K562 (cell line): ENCODE data around the gene TASP1. TPM values are rescaled to one million over a fixed set of nuclear protein-coding genes. Genes with fewer than 3 reads are reported as not detected.

ENCODE experiments used
- ATAC-seq: fragments of 200-7000 bp; cut with Tn5 transposase; 3 replicates; pipeline ENCODE4 v1.9.1; 2020; ENCODE audit warnings: moderate library complexity
- BruUV-seq: library from RNA; stranded (reverse); fragments of 400-500 nt; replicated peaks from 2 replicates; lab custom pipeline; 2021; lab: Mats Ljungman, UMichigan
- CTCF ChIA-PET: fragments of 300-600 bp; formaldehyde crosslinking; extraction: SDS; loops from one replicate; lab custom pipeline; 2021; ENCODE audit warnings: low intra/inter-chr PET ratio; lab: Yijun Ruan, JAX
- POLR2A ChIA-PET: fragments of 300-600, 350-650 bp; sonication (Branson Sonifier 250); formaldehyde crosslinking; extraction: SDS; loops from one replicate; lab custom pipeline; 2021; ENCODE audit warnings: antibody characterized with exemption, inconsistent platforms; lab: Yijun Ruan, JAX
- DNase-seq, 4 experiments: peaks; one replicate each; pipeline versions ENCODE4 v3.0.0 to v3.0.0-alpha.2; 2011 to 2018; ENCODE audit warnings: low spot score in 3 of 4, mixed read lengths in 3 of 4; ENCODE audit errors: extremely low read depth in 1 of 4
- FAIRE-seq: peaks from 2 replicates; lab custom pipeline; 2011; peaks lifted over from hg19 to GRCh38; lab: Jason Lieb, UNC
- H2AFZ ChIP-seq: 2 replicates; pipeline ENCODE4 v1.6.0; 2011; ENCODE audit warnings: low read depth, low read length, control low read depth, inconsistent platforms
- H3K27ac ChIP-seq: fragments of 200-600 bp; 3 replicates; pipeline ENCODE4 v1.8.0; 2011; ENCODE audit warnings: low read depth, mild to moderate bottlenecking, control low read depth, inconsistent platforms, low read length, moderate library complexity, mixed read lengths; ENCODE audit errors: extremely low read depth
- H3K27me3 ChIP-seq, 2 experiments: fragments of 300-600 bp in 1 of 2; 2 replicates in 1 of 2; 3 replicates in 1 of 2; pipeline versions ENCODE4 v1.6.0 to v1.8.0; 2011; ENCODE audit warnings: inconsistent platforms in 2 of 2, low read length in 2 of 2, mild to moderate bottlenecking in 1 of 2, mixed read lengths in 1 of 2, moderate library complexity in 1 of 2; ENCODE audit not compliant: control insufficient read depth in 2 of 2, insufficient read depth in 2 of 2
- H3K36me3 ChIP-seq: fragments of 300-600 bp; 3 replicates; pipeline ENCODE4 v1.8.0; 2011; ENCODE audit warnings: mild to moderate bottlenecking, low read length, inconsistent platforms; ENCODE audit not compliant: control insufficient read depth, insufficient read depth
- H3K4me1 ChIP-seq, 2 experiments: fragments of 200-600 bp in 1 of 2; replicated peaks in 1 of 2; 2 replicates in 1 of 2; 3 replicates in 1 of 2; pipeline versions ENCODE4 v1.5.1 to v1.8.0; 2011; ENCODE audit warnings: inconsistent platforms in 2 of 2, low read length in 2 of 2, mild to moderate bottlenecking in 1 of 2, mixed read lengths in 1 of 2, moderate library complexity in 1 of 2; ENCODE audit not compliant: control insufficient read depth in 2 of 2, insufficient read depth in 2 of 2
- H3K4me2 ChIP-seq: 2 replicates; pipeline ENCODE4 v1.6.1; 2011; ENCODE audit warnings: low read length, control low read depth, inconsistent platforms, mixed read lengths; ENCODE audit not compliant: insufficient read depth
- H3K4me3 ChIP-seq: fragments of 200-600 bp; sonication (generic), shearing (Covaris generic); 2 replicates; pipeline ENCODE4 v1.5.1; 2016; ENCODE audit warnings: control low read depth, inconsistent platforms
- H3K79me2 ChIP-seq: fragments of 200-600 bp; 3 replicates; pipeline ENCODE4 v1.8.0; 2011; ENCODE audit warnings: low read length, inconsistent platforms; ENCODE audit not compliant: control insufficient read depth, insufficient read depth
- H3K9ac ChIP-seq, 2 experiments: 2 replicates each; pipeline versions ENCODE4 v1.6.0 to v1.6.1; 2011; ENCODE audit warnings: low read depth in 2 of 2, low read length in 2 of 2, control low read depth in 1 of 2, inconsistent platforms in 1 of 2, mild to moderate bottlenecking in 1 of 2, mixed read lengths in 1 of 2; ENCODE audit not compliant: insufficient read depth in 1 of 2
- H3K9me1 ChIP-seq: one replicate; pipeline ENCODE4 v1.6.0; 2011; ENCODE audit warnings: inconsistent platforms, mild to moderate bottlenecking, low read length, moderate library complexity; ENCODE audit not compliant: control insufficient read depth, insufficient read depth
- H3K9me3 ChIP-seq: replicated peaks from 2 replicates; pipeline ENCODE4 v1.5.1; 2011; ENCODE audit warnings: low read depth, low read length, inconsistent platforms; ENCODE audit not compliant: control insufficient read depth, insufficient read depth
- H4K20me1 ChIP-seq: replicated peaks from 2 replicates; pipeline ENCODE4 v1.6.1; 2011; ENCODE audit warnings: low read length, inconsistent platforms, mixed read lengths; ENCODE audit not compliant: control insufficient read depth, insufficient read depth
- BRF1 ChIP-seq: IDR thresholded peaks from 3 replicates; pipeline ENCODE4 v1.6.1; 2011; ENCODE audit warnings: borderline replicate concordance, mild to moderate bottlenecking; ENCODE audit not compliant: insufficient read length; ENCODE audit errors: extremely low read depth
- CTCF ChIP-seq, 3 experiments: IDR thresholded peaks in 2 of 3; conservative IDR thresholded peaks in 1 of 3; 2 replicates each; pipeline ENCODE4 v1.5.1; 2011 to 2012; ENCODE audit warnings: low read length in 3 of 3, mild to moderate bottlenecking in 3 of 3, control low read depth in 2 of 3, improper control_type of control experiment in 1 of 3, inconsistent platforms in 1 of 3, low read depth in 1 of 3, mixed read lengths in 1 of 3, moderate library complexity in 1 of 3; ENCODE audit not compliant: insufficient read depth in 2 of 3
- HES1 ChIP-seq: fragments of 450-650 bp; IDR thresholded peaks from 2 replicates; pipeline ENCODE4 v1.6.1; 2016; ENCODE audit warnings: low read depth, mild to moderate bottlenecking, moderate library complexity
- NFATC3 ChIP-seq: fragments of 450-650 bp; IDR thresholded peaks from 2 replicates; pipeline ENCODE4 v1.6.1; 2017; ENCODE audit warnings: mild to moderate bottlenecking
- NFIX ChIP-seq: fragments of 250-450 bp; sonication (Bioruptor Pico); IDR thresholded peaks from 2 replicates; pipeline ENCODE4 v1.4.0; 2020; ENCODE audit warnings: low read depth, mild to moderate bottlenecking, moderate library complexity
- RAD21 ChIP-seq, 2 experiments: fragments of 250-450 bp in 1 of 2; fragments of 450-650 bp in 1 of 2; sonication (Bioruptor Pico) in 1 of 2; formaldehyde crosslinking in 1 of 2; IDR thresholded peaks in 1 of 2; conservative IDR thresholded peaks in 1 of 2; 2 replicates each; pipeline versions ENCODE4 v1.4.0 to v1.8.0; 2020 to 2022; ENCODE audit warnings: mild to moderate bottlenecking in 2 of 2, moderate library complexity in 1 of 2
- ZNF311 ChIP-seq: fragments of 250-450 bp; sonication (Bioruptor Pico); IDR thresholded peaks from 2 replicates; pipeline ENCODE4 v1.4.0; 2020; ENCODE audit warnings: mild to moderate bottlenecking, moderate library complexity
- ZNF384 ChIP-seq: IDR thresholded peaks from 2 replicates; pipeline ENCODE4 v1.6.1; 2012; ENCODE audit warnings: low read depth, low read length, improper control_type of control experiment
- WGBS: fragments of 100-300 bp; shearing (Covaris generic); methylation state at CpG from one replicate; pipeline ENCODE4 v1.1.6; 2016; ENCODE audit warnings: low coverage, mixed read lengths; ENCODE audit not compliant: insufficient coverage; ENCODE audit errors: missing lambda C conversion rate; 5-methylcytosine and 5-hydroxymethylcytosine counted together
- in situ Hi-C: fragments of 300-500 bp; cut with MboI; formaldehyde crosslinking; loops from 4 replicates; pipeline ENCODE4 v1.15.0; 2018; ENCODE audit warnings: inconsistent platforms, mixed read lengths
- intact Hi-C: fragments of 100-400 bp; cut with micrococcal nuclease; formaldehyde crosslinking; loops from 2 replicates; pipeline ENCODE4 v1.14.2; 2022
- polyA plus RNA-seq, 8 experiments: library from polyadenylated mRNA; depleted of rRNA in 4 of 8; stranded (reverse) in 5 of 8; unstranded in 3 of 8; fragments of >200 nt; fragmentation: Nextera tagmentation in 2 of 8; fragmentation: Illumina TruSeq in 1 of 8; extraction: Ambion mirVana in 2 of 8; extraction: Trizol in 1 of 8; gene quantifications; 2 replicates each; pipeline versions ENCODE4 v1.2.1 to v1.2.3, GENCODE V29; 2011 to 2014; ENCODE audit warnings: inconsistent platforms in 1 of 8, missing spikeins in 1 of 8
- total RNA-seq, 7 experiments: library from RNA; depleted of rRNA in 6 of 7; stranded (reverse); fragments of >200 nt in 6 of 7; fragmentation: Illumina TruSeq in 2 of 7; extraction: Trizol in 2 of 7; gene quantifications; 2 replicates each; pipeline versions ENCODE4 v1.2.1 to v1.2.3, GENCODE V29; 2011 to 2021; ENCODE audit warnings: low replicate concordance in 1 of 7

The TASP1 gene
- total and polyA plus RNA-seq, 9 of the 15 experiments (the other 6 are each of a cell fraction or from before 2014, with no cell fraction given), result 3.7 to 10.6 (median 6.4) TPM

- POLR2A ChIA-PET, result no interaction called here
- Histone ChIP-seq H3K4me1 (no peaks in the 10 kb centered on the region), H2AFZ (no peak overlapping the region), H4K20me1 (no peaks in the 10 kb centered on the region), H3K9me1 (no peaks in the 10 kb centered on the region), H3K9ac (no peak overlapping the region), H3K4me3 (no peak overlapping the region), H3K9me3 (no peaks in the 10 kb centered on the region), H3K36me3 (peaks cover 5% of the 10 kb centered on the region; the same call in 1 of the 3 replicates), H3K79me2 (no peaks in the 10 kb centered on the region), H3K4me2 (no peak overlapping the region), H3K27me3 (no peaks in the 10 kb centered on the region), H3K27ac (no peak overlapping the region)
- ATAC-seq (peak; percentile 77), FAIRE-seq (no peak), DNase-seq (peak; percentile 8 to 16 (median 10))
- intact Hi-C loops (loop anchor here (10.0 kb wide), 1 partner anchor 95 kb away; no protein-coding TSS in a partner anchor), in situ Hi-C loops (no loop called here)
- BruUV-seq, result no TSS peak
- CTCF ChIA-PET, result interaction anchor here (0.8 kb wide), 1 partner anchor 179 kb away, joined by 3 read pairs; no protein-coding TSS in a partner anchor
- no peak for TF ChIP-seq ZNF311 (CRISPR knock-in tag)
- no peak for TF ChIP-seq BRF1
- no peak for TF ChIP-seq NFATC3
- TF ChIP-seq NFIX (CRISPR knock-in tag), result no peak
- TF ChIP-seq HES1, result no peak
- TF ChIP-seq RAD21 (CRISPR knock-in tag; conservative IDR thresholded peaks at IDR 0.05 in 1 of 2, IDR thresholded peaks at IDR 0.05 in 1 of 2), result peak in 1 of 2 experiments; percentile 20; a peak in 2 of 4 replicates
- TF ChIP-seq ZNF384, result no peak
- peak; percentile 28 to 48 (median 37); a peak in 3 of 6 replicates for TF ChIP-seq CTCF (IDR thresholded peaks at IDR 0.05 in 2 of 3, conservative IDR thresholded peaks at IDR 0.05 in 1 of 3; ENCODE audit: insufficient read depth in 2 of 3, low read depth in 1 of 3, low read length in 3 of 3)
- WGBS, result 72% methylated on average over 2 of the region's 2 CpGs
Measured at GRCh38 chr20:13610184-13610583, 28.5 kb downstream of the TASP1 start.
